ENCODE data around the gene CABP4. TPM values are rescaled to one million over a fixed set of nuclear protein-coding genes. Genes with fewer than 3 reads are reported as not detected.

The CABP4 gene
- total and polyA plus RNA-seq, 8 donors = 0.58 to 1.5 (median 0.99) TPM; not detected in 1

DNA sequence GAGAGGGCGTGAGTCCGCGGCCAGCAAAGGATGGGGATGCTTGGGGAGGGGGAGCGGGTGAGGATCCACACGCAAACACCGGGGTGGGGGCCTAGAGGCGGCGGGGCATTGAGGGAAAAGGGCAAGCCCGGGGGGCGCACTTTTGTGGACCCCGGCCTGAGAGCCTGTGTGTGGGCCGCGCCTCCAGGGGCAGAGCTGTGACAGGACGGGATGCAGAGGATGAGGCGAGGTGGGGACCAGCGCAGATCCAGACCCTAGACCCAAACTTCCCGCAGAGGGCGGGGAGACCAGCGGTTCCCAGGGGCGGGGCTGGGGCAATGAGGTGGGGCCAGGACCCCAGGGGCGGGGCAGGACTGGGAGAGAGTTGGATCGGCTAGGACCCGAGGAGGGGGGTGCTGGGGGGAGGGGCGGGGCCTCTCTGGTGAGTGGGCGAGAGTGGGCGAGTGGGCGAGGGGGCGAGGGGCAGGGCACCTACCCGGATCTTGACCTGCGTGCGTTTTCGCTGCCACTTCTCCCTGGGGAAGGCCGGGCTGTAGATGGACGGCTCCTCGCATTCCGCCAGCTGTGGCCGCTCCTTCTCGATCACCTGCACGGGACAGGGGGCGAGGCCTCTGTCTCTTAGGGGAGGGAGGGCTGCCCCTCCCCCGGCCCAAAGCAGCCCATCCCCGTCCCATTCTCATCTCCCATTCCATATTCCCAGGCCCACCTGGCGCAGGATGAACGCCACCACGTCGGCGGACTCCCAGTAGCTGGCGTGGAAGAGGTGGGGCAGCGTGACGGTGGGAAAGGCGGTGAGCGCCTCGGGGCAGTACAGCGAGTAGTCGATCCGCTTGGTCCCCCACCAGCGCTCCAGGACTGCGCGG, 39.4 kb downstream of the CABP4 start:
- 93 to 94% methylated on average over 52 to 59 of the region's 59 CpGs for WGBS, 2 donors
- peaks cover 0 to 12% (median 0%) of the 10 kb centered on the region in 3 donors for H3K36me3 ChIP-seq
- no peaks in the 10 kb centered on the region for H3K27me3 ChIP-seq
- ATAC-seq (no peak), DNase-seq (peak in 2 of 6 donors; percentile 45 to 75), FAIRE-seq (no peak)
- intact Hi-C loops (cut with DNase I) = loop anchor here in 1 of 3 donors (10.0 kb wide), 1 partner anchor 60 kb away; the partner anchor contains the start of gene PTPRCAP
- H3K4me3 ChIP-seq = no peak overlapping the region
- H3K4me1 ChIP-seq = no peaks in the 10 kb centered on the region
- H3K27ac ChIP-seq = no peak overlapping the region
- no peaks in the 10 kb centered on the region for H3K9me3 ChIP-seq
- no peak for TF ChIP-seq CTCF (IDR thresholded peaks at IDR 0.05)

- DNase-seq (peak in 1 of 6 donors; percentile 69), ATAC-seq (no peak), FAIRE-seq (no peak)
- Histone ChIP-seq H3K4me1 (no peaks in the 10 kb centered on the region), H3K4me3 (no peak overlapping the region), H3K36me3 (peaks cover 0 to 10% (median 0%) of the 10 kb centered on the region in 3 donors), H3K27me3 (no peaks in the 10 kb centered on the region), H3K27ac (no peak overlapping the region), H3K9me3 (no peaks in the 10 kb centered on the region)
- intact Hi-C loops (cut with DNase I) = loop anchor here in 1 of 3 donors (10.0 kb wide), 1 partner anchor 61 kb away; the partner anchor contains the start of gene PTPRCAP
- TF ChIP-seq CTCF (IDR thresholded peaks at IDR 0.05) = no peak
- 89 to 95% methylated on average over 15 to 16 of the region's 16 CpGs for WGBS, 2 donors
These were observed 40.3 kb downstream of the CABP4 start for GRCh38 chr11:67495234-67496005.

DNA sequence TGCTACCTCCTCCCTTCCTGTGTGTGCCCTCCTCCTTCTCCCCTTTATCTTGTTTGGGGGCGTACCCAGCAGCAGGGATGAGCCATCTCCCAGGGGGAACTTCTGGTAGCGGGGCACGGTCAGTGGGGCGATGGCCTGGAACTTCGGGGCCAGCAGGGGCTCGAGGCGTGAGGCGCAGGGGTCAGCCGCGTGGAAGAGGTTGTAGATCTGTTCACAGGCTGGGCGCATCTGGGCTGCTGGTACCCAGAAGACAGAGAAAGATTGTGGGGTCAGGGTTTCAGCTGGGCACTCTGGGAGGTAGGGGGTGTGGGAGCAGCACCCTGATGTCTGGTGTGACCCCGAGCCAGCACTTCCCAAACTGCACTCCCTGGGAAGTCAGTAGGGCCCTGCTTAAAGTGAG, 41.0 kb downstream of the CABP4 start:
- peak in 1 of 6 donors; percentile 49 for DNase-seq
- intact Hi-C loops (cut with DNase I) = loop anchor here in 1 of 3 donors (10.0 kb wide), 1 partner anchor 61 kb away; the partner anchor contains the start of gene PTPRCAP
- Histone ChIP-seq H3K4me3 (no peak overlapping the region), H3K36me3 (peaks cover 0 to 7% (median 0%) of the 10 kb centered on the region in 3 donors), H3K27ac (no peak overlapping the region), H3K27me3 (no peaks in the 10 kb centered on the region), H3K9me3 (no peaks in the 10 kb centered on the region), H3K4me1 (no peaks in the 10 kb centered on the region)
- FAIRE-seq = no peak
- ATAC-seq = no peak
- 93 to 94% methylated on average over 12 of the region's 12 CpGs for WGBS, 2 donors
- TF ChIP-seq CTCF (IDR thresholded peaks at IDR 0.05) = no peak

DNA sequence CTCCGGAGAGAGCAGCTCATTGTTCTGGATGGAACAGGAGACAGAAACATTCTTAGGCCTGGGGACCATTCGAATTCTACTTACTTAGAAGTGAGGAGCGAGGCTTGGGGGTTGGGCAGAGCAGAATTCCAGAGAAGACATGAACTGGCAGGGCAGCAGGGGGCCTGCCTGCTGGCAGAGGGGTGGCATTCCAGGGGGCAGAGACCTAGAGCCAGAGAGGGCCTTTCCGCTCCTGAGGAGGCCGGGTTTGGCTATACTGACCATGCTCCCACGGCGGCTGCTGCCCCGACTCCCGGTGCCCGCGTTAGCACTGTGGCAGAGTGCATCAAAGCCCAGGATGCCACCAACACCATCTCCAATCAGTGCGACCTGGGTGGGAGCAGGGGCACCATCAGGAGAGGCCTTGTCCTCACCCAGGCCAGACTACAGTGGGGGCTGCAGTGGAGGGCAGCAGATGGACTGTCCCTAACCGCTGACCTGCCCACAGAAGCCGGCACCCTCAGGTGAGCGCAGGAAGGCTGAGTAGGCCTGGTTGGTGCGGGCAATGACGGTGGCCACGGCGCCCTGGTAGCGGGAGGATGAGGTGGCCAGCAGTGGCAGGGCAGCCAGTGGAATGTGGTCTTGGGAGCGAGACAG, 42.6 kb downstream of the CABP4 start:
- intact Hi-C loops (cut with DNase I) = loop anchor here in 1 of 3 donors (10.0 kb wide), 1 partner anchor 63 kb away; the partner anchor contains the start of gene PTPRCAP
- H3K27me3 ChIP-seq = no peaks in the 10 kb centered on the region
- H3K4me1 ChIP-seq = no peaks in the 10 kb centered on the region
- 95 to 96% methylated on average over 20 to 21 of the region's 21 CpGs for WGBS, 2 donors
- H3K27ac ChIP-seq = no peak overlapping the region
- H3K4me3 ChIP-seq = no peak overlapping the region
- H3K36me3 ChIP-seq = no peaks in the 10 kb centered on the region
- no peaks in the 10 kb centered on the region for H3K9me3 ChIP-seq
- FAIRE-seq (no peak), DNase-seq (peak in 1 of 6 donors; percentile 68), ATAC-seq (no peak)
- TF ChIP-seq CTCF (IDR thresholded peaks at IDR 0.05) = no peak

All from pancreas (tissue), 10 donors.